GM21390 (cell line): ENCODE data around the gene RBBP8.

ENCODE experiments used
- ATAC-seq: cut with Tn5 transposase; IDR thresholded peaks from one replicate; pipeline ENCODE4 v1.9.1; 2021; ENCODE audit not compliant: unreplicated experiment

RBBP8 gene

DNA sequence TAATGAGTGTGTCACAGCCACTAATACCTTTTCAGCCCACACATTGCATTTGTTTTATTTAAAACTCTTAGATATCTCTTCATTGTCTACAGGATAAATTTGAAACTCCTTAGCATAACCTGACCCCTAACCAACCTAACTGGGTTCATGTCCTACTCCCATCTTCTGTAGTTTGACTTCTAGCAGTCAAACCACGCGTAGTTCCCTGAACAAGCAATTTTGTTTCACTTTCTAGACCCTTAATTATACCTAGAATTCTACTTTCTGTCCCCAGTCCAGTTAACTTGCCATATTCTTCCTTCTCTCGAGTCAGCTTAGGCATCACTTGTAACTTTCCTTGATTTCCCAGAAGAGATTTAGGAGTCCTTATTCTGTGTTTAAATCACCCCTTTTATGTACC, 55.1 kb downstream of the RBBP8 start:
- peak; percentile 57 for ATAC-seq

DNA sequence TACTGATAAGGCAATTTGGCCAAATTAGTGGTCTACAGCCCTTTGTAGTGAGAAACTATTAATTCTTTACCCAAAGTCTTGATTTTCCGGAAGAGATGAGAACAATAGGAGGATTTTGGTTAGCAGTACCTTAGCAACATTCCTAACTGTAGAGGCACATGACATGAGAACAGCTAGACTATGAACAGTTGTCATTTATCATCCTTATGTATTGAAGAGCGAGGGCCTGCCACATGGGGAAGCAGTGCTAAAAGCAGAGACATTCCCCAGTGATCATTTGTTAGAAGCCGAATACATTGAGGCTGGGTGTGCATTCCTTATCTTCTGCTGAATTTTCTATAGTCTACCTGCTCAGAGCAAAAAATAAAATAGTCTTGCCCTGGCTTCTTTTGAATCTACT, 65.2 kb downstream of the RBBP8 start:
- ATAC-seq, result no peak

DNA sequence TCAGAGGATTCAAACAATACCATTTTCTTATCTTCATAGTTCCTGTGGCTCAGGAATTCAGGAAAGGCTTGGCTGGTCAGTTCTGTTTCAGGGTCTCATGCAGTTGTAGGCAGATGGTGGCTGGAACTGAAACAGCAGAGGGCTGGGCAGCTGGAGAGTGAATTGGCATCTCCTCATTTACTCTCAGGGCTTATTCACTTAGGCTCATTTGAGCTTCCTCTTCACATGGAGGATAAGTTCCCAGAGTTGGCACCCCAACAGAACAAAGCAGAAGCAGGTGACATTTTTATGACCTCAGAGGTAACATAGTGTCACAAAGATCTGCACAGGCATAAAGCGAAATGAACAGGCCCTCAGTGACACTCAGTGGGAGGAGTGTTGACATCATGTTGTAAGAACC, 66.1 kb downstream of the RBBP8 start:
- no peak for ATAC-seq

DNA sequence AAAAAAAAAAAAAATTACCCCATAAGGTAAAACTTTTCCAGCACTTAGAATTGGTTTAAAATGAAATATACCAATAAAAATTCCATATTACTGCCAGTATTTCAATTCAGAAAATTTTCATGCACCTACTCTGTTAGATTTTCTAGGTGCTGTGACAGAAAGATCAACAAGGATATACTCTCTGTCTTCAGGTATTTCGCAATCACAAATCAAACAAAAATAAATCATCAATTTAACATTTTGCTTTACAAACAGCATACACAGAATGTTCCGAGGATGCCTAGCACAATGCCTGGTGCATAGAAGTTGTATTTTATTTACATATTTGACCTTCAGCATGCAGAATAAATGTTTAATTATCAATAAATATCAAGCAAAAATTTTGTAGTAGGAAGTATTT, 66.5 kb downstream of the RBBP8 start:
- ATAC-seq, result no peak

DNA sequence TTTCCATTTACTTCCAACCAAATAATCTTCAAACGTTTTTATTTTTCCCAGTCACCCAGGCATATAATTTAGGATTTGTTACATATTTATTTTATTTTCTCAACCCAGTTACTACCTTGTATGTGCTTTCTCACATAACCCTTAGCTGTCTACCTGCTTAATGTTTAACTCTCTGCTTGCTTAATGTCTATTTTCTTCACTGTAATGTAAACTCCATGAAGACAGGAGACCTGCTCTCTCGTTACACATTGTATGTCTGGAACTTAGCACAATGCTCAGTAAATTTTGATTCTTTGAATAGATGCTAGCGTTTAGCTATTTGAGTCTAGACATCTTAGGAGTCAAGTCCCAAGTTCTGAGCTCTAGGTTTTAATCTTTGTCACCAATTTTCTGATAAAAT, 70.2 kb downstream of the RBBP8 start:
- no peak for ATAC-seq

DNA sequence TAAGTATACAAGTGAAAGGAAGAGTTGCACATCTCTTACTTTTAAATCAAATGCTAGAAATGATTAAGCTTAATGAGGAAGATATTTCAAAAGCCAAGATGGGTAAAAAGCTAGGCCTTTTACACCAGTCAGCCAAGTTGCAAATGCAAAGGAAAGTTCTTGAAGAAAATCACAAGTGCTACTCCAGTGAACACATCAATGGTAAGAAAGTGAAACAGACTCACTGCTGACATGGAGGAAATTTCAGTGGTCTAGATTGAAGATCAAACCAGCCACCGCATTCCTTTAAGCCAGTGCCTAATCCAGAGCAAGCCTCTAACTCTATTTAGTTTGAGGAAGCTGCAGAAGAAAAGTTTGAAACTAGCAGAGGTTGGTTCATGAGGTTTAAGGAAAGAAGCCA, 79.1 kb downstream of the RBBP8 start:
- no peak for ATAC-seq

DNA sequence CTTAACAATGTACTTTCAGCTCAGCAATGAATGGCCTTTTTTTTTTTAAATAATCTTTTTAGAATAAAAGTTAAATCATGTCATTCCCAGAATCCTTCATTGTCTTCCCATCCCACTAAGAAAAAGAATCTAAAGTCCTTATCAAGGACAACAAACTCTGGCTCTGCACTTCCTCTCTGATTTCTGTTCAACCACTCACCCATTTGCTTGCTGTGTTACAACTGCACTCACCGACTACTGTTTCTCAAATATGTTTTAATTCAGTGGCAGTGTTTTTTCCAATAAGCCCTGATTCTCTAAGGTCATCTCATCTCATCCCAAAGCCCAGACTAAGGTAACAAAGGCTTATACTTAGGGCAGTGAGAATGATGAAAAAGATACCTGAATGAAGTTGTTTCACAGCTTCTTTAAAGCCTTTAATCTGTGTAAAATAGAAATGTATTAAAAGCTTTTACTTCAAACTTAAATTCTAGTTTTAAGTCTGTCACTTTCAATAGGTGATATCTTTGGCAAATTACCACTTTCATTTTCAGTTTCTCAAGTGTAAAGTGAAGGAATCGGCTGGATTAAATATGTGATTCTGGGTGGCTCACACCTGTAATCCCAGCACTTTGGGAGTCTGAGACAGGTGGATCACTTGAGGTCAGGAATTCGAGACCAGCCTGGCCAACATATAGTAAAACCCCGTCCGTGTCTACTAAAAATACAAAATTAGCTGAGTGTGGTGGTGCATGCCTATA, 87.6 kb downstream of the RBBP8 start:
- peak; percentile 48 for ATAC-seq

DNA sequence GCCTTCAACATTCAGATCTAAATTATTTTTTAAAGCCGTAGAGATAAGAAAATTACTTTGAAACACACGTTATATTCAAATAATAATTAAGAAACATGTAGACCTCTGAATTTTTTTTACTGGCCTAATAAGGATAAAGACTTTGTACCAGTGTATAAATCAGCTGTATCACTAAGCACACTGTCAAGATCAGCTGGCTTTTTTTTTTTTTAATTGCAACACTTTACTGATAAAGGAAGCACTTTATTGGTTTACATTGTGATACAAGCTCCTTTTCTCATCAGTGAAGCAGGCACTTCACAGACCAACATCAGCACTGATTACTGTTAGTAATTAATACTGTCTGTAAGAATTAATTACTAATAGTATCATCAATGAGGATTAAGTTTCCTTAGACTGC, 88.5 kb downstream of the RBBP8 start:
- no peak for ATAC-seq

DNA sequence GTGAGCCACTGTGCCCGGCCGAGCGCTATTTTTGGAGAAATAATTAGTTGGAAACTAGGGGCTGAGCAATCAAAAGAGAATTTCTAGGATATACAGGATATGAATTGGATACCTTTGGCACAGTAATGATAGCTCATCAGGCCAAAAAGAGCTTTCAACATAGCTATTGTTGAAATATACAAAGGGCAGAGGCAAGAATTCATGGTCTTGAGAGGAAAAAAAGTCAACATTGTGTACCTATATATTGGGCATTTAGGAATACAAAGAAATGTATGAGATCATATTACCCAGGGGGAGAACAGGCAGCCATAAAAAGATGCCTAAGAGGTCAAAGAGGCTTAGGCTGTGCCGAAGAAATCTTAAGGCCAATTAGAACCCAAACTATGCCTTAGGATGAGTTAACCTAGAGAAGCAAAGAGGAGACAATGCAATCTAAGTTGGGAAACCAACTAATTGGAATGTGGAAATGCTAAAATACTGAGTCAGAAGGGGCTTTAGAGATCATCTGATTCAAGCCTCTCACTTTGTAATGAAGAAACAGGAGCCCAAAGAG, 99.0 kb downstream of the RBBP8 start:
- ATAC-seq, result no peak

DNA sequence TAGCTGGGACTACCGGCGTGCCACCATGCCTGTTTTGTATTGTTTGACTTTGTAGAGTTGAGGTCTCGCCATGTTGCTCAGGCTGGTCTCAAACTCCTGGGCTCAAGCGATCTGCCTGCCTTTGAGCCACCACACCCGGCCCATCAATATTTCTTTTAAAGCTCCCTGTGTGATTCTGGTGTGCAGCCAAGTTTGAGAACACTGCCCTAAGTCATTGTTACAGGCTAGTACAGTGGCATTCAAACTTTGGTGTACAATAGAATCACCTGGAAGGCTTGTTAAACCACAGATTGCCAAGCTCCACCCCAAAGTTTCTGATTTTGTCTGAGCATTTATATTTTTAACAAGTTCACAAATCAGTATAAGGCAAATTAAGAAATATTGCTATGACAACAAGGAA, 99.9 kb downstream of the RBBP8 start:
- no peak for ATAC-seq

DNA sequence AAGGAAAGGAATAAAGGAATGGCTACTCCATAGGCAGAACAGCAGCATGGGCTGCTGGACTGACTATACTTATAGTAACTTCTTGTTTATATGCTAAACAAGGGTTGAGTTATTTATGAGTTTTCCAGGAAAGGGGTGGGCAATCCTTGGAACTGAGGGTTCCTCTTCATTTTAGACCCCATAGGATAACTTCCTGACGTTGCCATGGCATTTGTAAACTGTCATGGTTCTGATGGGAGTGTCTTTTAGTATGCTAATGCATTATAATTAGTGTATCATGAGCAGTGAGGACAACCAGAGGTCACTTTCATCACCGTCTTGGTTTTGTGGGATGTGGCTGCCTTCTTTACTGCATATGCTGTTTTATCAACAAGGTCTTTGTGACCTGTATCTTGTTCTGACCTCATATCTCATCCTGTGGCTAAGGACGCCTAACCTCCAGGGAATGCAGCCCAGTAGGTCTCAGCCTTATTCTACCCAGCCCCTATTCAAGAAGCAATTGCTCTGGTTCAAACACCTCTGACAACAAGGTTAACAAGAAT, 103.6 kb downstream of the RBBP8 start:
- no peak for ATAC-seq

DNA sequence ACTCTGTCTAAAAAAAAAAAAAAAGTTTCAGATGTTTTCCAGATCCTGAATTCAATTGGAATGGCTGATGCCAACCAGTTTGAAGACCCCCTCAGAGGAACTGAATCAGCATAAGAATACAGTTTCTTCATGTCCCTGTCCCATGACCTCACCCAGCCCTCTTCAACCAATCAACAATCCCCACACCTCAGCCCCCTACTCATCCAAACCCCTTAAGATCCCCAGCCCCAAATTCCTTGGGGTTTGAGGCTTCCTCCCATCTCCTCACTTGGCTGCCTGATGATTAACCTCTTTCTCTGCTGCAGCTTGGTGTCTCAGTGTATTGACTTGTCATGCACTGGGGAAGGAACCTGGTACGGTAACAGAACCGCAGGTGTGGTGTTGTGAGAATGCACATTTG, 104.5 kb downstream of the RBBP8 start:
- no peak for ATAC-seq

DNA sequence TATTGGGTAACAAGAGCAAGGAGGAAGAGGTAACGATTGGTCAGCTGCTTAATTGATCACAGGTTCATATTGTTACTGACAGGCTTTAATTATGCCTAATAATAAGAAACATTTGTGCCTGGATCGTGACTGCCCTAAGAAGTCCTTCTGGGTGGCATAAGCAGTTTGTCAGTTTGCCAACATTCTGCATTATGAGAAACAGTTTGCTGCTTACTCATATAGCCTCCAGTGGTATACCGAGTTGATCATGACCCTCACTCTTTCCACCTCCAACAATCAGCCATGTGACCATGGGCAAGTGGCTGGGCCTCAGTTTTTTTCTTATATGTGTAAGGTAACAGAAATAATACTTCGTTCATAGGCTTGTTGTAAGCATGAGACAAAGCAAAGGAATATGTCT, 105.6 kb downstream of the RBBP8 start:
- no peak for ATAC-seq

DNA sequence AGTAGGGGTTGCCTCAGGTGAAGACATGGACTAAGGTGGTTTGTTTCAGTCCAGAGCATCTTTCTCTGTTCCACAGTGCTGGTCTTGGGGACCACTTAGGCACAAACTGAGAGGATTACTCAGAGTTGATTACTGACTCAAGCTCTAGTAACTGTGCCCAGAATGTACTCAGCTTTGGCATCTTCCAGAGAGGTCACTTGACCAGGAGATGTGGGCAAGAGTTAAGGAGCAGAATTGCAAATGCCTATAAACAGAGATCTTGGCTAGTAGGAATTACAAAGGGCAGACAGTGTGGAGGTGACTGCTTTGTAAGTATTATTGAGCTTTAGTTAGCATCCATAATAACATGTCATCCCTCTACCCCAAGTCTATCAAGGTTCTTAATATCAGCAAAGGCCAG, 109.0 kb downstream of the RBBP8 start:
- ATAC-seq, result no peak

DNA sequence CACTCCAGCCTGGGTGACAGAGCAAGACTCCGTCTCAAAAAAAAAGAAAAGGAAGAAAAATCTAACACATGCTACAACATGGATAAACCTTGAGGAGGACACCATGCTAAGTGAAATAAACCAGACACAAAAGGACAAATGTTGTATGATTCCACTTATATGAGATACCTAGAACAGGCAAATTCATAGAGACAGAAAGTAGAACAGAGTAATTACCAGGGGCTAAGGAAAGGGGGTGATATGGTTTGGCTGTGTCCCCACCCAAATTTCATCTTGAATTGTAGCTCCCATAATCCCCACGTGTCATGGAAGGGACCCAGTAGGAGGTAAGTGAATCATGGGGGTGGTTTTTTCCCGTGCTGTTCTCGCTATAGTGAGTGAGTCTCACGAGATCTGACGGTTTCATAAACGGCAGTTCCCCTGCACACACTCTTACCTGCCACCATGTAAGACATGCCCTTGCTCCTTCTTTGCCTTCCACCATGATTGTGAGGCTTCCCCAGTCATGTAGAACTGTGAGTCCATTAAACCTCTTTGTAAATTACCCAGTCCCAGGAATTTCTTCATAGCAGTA, 110.8 kb downstream of the RBBP8 start:
- ATAC-seq, result no peak

DNA sequence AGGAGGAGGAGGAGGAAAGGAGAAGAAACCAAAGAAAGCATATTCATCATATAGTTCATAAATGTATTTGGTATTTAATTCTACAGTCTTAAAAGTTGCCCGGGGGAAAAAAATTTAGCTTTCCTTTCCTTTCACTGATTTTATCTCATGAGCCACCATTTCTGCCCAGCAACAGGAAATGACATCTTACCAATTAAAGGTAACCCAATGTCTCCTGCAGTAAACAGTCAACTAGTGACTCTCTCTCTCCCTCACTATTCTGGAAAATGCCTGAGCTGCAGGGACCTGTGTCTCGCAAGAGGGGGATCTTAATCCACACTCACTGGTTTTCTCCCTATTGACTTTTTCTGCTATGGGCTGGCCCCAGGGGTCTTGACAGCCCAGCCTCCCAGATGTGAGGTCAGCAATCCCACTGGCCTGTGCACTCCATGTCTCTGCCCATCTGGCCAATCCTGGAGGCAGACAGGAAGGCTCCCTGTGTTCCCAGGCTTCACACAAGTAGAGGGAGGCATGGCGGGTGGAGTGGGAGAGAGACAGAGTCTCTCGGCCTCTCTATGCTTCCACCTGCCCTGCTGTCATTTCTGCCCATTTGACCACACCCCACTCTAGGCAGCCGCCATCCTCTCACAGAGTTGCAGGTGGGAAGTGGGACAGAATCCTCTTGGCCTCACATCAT, 116.7 kb downstream of the RBBP8 start:
- ATAC-seq, result no peak

DNA sequence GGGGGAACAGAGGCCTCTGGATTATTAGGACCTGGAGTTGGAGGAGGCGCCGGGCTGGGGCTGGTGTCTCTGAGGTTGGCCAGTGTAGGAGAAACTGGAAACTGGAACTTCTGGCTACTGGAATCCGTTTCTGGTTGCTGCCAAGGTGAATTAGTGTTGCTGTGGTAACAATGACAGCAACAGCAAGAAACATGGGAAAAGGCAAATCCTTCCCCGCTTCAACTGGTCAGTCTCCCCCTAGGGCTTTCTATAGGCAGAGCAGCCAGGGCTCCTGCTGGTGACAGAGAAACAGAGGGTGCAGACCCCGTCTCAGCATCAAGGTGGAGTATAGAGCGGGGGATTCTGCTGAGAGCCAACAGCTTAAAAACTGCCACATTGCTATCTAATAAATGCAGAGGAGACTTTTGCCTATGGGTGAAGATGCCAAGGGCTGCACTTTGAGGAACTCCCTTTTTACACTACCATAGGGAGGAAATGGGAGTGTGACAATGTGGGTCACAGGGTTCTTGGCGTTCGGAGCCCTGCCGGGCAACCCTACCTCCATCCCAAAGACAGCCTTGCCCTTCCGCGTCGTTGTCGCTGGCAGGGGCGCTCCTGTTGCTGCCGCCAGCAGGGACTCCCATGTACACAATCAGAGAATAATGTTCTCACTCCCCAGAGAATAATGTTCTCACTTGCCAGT, 120.8 kb downstream of the RBBP8 start:
- ATAC-seq, result no peak

DNA sequence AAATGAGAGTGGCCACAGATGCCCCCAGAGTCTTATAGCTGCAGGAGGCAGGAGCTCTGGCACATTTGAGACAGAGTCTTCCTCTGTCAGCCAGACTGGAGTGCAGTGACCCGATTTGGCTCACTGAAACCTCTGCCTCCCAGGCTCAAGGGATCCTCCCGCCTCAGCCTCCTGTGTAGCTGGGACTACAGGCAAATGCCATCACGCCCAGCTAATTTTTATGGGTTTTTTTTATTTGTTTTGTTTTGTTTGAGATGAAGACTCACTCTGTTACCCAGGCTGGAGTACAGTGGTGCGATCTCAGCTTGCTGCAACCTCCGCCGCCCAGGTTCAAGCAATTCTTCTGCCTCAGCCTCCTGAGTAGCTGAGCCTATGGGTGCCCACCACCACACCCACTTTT, 121.4 kb downstream of the RBBP8 start:
- ATAC-seq, result no peak

DNA sequence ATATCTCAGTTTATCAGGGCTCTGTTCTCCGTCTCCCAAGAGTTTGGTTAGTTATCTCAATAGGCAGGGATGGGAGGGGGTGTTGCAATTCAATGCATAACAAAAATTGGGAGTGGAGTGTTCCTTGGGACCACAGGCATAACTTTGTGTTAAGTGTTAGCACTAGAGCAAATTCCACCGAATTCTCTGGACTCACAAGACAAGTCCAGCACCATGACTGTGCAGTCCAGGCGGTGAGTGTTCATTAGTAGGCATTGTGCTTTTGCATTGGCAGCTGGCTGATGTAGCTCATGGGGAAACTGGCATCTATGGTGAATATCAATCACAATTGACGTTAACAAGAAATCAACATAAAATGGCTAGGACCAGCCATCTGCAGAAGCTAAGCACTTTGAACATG, 123.2 kb downstream of the RBBP8 start:
- ATAC-seq, result no peak

DNA sequence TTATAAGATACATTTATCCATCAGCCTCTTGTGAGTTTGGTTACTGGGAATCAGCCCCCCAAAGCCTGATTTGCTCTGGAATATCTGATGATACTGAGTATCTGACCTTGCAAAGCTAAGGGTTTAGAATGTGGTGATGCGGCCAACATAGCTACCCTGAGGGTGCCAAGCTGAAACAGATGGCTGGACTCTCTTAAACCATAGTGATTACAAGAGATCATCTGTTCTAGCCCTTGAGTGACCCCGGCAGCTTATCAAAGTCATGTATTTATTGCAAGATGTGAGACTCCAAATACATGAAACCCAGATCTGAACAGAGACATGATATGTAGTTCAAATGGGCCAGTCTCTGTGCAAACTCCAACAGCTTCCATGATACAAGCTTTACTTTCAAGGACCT, 124.0 kb downstream of the RBBP8 start:
- ATAC-seq, result no peak

DNA sequence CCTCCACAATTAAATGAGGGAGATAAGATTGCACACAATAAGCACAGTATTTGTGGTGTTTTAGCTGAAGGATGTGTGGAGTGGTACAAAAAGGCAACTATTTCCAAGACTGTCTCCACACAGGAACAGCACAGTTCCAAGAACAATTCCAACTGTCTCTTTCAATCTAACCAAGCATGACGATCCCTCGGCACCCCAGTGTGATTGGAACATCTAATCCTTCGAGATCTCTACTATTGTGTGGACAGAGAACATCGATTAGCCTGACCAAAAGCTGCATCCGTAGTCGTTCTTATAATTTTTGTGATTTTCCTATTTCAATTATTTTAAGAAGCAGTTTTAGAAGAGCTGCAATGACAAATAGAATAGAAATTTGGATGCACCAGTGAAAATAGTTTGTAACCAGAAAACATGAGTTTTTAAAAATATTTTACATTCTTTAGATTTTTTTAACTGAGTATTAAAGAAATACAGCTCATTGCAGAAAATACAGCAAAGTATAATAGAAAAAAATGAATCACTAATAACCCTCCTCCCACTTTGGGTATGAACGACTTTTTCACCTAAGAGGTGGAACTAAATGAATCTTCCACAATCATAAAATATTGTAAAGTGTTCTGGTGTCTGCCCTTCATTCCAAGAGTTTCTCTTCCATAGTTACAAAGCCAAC, 125.8 kb downstream of the RBBP8 start:
- ATAC-seq, result no peak
